MCF 10A (cell line): ENCODE results near the gene TPD52L1. TPM values are rescaled to one million over a fixed set of nuclear protein-coding genes. Genes with fewer than 3 reads are reported as not detected.

Experiments used
- BruUV-seq: library from RNA; stranded (reverse); fragments of 400-500 nt; replicated peaks from 2 replicates; lab custom pipeline; 2021; lab: Mats Ljungman, UMichigan
- CTCF ChIA-PET: fragments of 300-600 bp; sonication (Branson Sonifier 250); formaldehyde crosslinking; extraction: SDS; loops from one replicate; lab custom pipeline; 2021; ENCODE audit warnings: antibody characterized with exemption, inconsistent platforms; lab: Yijun Ruan, JAX
- POLR2A ChIA-PET: fragments of 300-600, 350-650 bp; sonication (Branson Sonifier 250); formaldehyde crosslinking; extraction: SDS; loops from one replicate; lab custom pipeline; 2020; ENCODE audit warnings: antibody characterized with exemption, inconsistent platforms; lab: Yijun Ruan, JAX
- DNase-seq: peaks from one replicate; pipeline ENCODE4 v3.0.0-alpha.2; 2018; ENCODE audit not compliant: unreplicated experiment
- H3K27ac Mint-ChIP-seq: one replicate; pipeline ENCODE4 v1.8.0; 2022; ENCODE audit warnings: mild to moderate bottlenecking, low read depth, mixed read lengths; ENCODE audit not compliant: unreplicated experiment
- H3K27me3 Mint-ChIP-seq: one replicate; pipeline ENCODE4 v1.8.0; 2022; ENCODE audit warnings: mixed read lengths; ENCODE audit not compliant: insufficient read depth, unreplicated experiment
- H3K36me3 Mint-ChIP-seq: one replicate; pipeline ENCODE4 v1.8.0; 2022; ENCODE audit warnings: mild to moderate bottlenecking, moderate library complexity, mixed read lengths; ENCODE audit not compliant: insufficient read depth, unreplicated experiment
- H3K4me1 Mint-ChIP-seq: one replicate; pipeline ENCODE4 v1.8.0; 2022; ENCODE audit warnings: mixed read lengths; ENCODE audit not compliant: insufficient read depth, unreplicated experiment
- H3K4me3 Mint-ChIP-seq: one replicate; pipeline ENCODE4 v1.8.0; 2022; ENCODE audit warnings: mild to moderate bottlenecking, moderate library complexity, mixed read lengths; ENCODE audit not compliant: unreplicated experiment
- H3K9me3 Mint-ChIP-seq: one replicate; pipeline ENCODE4 v1.8.0; 2022; ENCODE audit warnings: mixed read lengths; ENCODE audit not compliant: unreplicated experiment
- intact Hi-C: fragments of 100-400 bp; cut with micrococcal nuclease; formaldehyde crosslinking; loops from 2 replicates; pipeline ENCODE4 v1.14.1; 2022
- total RNA-seq: library from RNA; stranded (reverse); gene quantifications from 2 replicates; pipeline ENCODE4 v1.2.3, GENCODE V29; 2022
- TF ChIP-seq, protein P1 (sequence below): fragments of 200-600 bp; IDR thresholded peaks from one replicate; pipeline ENCODE4 v1.8.0; 2022; ENCODE audit warnings: antibody characterized with exemption, mild to moderate bottlenecking; ENCODE audit not compliant: unreplicated experiment

Gene TPD52L1
- total RNA-seq, 1 experiment from 2014 or later: 69.5 TPM

DNA sequence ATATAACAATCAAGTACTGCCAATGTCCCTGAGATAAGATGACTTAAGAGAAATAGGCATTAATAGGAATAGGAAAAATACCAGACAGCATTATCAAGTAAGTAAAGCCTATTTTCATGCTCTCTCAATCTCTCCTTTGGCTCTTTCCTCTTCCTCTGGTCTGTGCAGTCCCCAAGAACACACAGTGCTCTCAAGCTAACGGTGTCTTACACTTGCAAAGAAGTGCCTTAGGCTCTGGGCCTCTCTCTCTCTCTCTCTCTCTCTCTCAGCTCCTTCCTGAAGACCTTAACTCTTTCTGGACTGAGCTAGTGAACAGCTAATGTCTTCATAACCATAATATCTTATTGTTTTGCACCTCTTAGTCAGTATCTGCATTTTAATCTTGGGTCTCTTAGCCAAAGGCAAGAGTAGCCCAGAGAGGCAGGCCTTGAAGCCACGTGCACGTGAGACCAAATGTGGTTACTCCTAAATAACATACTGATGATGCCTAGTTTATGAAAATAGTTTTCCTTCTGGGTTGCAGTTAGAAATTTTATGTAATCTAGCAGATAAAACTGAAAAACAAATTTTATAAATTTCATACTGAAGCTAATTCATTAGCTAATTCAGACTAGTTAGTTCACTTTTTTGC, 70.8 kb downstream of the TPD52L1 start:
- ChIA-PET POLR2A (interaction anchor here (0.6 to 1.3 kb wide), 5 partner anchors 12 to 612 kb away, joined by 3 to 5 read pairs (median 4); no protein-coding TSS in a partner anchor), CTCF (interaction anchor here (1.6 kb wide), 1 partner anchor 15 kb away, joined by 3 read pairs; no protein-coding TSS in a partner anchor)
- no peak overlapping the region for H3K27ac Mint-ChIP-seq
- H3K36me3 Mint-ChIP-seq: peaks cover 6% of the 10 kb centered on the region
- BruUV-seq: no TSS peak
- H3K27me3 Mint-ChIP-seq: no peaks in the 10 kb centered on the region
- no peak for DNase-seq
- no peak overlapping the region for H3K4me3 Mint-ChIP-seq
- intact Hi-C loops: no loop called here
- no peaks in the 10 kb centered on the region for H3K9me3 Mint-ChIP-seq
- TF ChIP-seq, protein P1, sequence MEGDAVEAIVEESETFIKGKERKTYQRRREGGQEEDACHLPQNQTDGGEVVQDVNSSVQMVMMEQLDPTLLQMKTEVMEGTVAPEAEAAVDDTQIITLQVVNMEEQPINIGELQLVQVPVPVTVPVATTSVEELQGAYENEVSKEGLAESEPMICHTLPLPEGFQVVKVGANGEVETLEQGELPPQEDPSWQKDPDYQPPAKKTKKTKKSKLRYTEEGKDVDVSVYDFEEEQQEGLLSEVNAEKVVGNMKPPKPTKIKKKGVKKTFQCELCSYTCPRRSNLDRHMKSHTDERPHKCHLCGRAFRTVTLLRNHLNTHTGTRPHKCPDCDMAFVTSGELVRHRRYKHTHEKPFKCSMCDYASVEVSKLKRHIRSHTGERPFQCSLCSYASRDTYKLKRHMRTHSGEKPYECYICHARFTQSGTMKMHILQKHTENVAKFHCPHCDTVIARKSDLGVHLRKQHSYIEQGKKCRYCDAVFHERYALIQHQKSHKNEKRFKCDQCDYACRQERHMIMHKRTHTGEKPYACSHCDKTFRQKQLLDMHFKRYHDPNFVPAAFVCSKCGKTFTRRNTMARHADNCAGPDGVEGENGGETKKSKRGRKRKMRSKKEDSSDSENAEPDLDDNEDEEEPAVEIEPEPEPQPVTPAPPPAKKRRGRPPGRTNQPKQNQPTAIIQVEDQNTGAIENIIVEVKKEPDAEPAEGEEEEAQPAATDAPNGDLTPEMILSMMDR: no peak
- no peaks in the 10 kb centered on the region for H3K4me1 Mint-ChIP-seq

DNA sequence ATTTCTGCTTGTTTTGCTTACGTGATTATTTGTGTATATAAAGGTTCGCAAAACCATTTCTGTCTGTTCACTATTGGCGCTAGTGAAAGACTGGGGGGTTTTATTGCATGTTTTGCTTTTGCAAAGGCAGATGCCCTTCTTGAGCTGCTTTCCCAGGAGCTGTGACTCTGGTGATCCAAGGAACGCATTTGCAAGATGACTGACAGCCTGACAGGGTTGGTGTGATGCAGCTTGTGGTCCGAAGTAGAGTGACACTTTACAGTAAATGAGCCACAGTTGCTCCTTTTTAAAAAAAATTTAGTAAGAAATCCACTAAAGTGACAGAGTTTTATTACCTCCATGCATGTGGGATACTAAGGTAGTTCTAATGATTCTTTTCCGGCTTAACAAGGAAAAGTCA, 73.7 kb downstream of the TPD52L1 start:
- no peak overlapping the region for H3K27ac Mint-ChIP-seq
- no TSS peak for BruUV-seq
- ChIA-PET CTCF (interaction anchor here (0.7 to 1.2 kb wide), 2 partner anchors 9 to 84 kb away, joined by 3 to 4 read pairs; no protein-coding TSS in a partner anchor), POLR2A (no interaction called here)
- H3K9me3 Mint-ChIP-seq: no peaks in the 10 kb centered on the region
- no peaks in the 10 kb centered on the region for H3K27me3 Mint-ChIP-seq
- intact Hi-C loops: no loop called here
- H3K4me3 Mint-ChIP-seq: no peak overlapping the region
- peaks cover 12% of the 10 kb centered on the region for H3K4me1 Mint-ChIP-seq
- peaks cover 6% of the 10 kb centered on the region for H3K36me3 Mint-ChIP-seq
- TF ChIP-seq, protein P1: no peak
- no peak for DNase-seq

DNA sequence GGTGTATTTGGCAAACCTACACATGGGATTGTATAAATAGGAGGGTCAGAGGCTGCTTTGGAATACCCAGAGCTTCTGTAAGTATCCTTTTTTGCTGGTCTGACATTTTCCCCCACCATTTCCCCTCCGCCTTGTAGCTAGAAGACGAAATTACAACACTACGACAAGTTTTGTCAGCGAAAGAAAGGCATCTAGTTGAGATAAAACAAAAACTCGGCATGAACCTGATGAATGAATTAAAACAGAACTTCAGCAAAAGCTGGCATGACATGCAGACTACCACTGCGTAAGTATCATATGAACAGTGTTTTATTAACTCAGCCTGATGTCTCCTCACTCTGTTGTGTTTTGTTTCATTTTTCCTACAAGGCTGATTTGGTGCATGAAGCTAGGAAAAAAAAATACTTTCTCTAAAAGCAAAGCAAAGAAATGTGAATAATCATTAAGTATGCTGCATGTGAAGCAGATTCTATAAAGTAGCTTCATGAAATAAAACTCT, 75.5 kb downstream of the TPD52L1 start:
- no TSS peak for BruUV-seq
- Mint-ChIP-seq H3K9me3 (no peaks in the 10 kb centered on the region), H3K27ac (no peak overlapping the region), H3K27me3 (no peaks in the 10 kb centered on the region), H3K4me1 (peaks cover 20% of the 10 kb centered on the region), H3K36me3 (peaks cover 6% of the 10 kb centered on the region), H3K4me3 (no peak overlapping the region)
- TF ChIP-seq, protein P1: no peak
- ChIA-PET POLR2A (interaction anchor here (0.6 to 1.3 kb wide), 5 partner anchors 17 to 562 kb away, joined by 3 to 4 read pairs (median 3); partner anchors contain the start of gene NCOA7), CTCF (interaction anchor here (0.7 to 1.2 kb wide), 4 partner anchors 12 to 72 kb away, joined by 3 read pairs; no protein-coding TSS in a partner anchor)
- DNase-seq: no peak
- intact Hi-C loops: no loop called here

DNA sequence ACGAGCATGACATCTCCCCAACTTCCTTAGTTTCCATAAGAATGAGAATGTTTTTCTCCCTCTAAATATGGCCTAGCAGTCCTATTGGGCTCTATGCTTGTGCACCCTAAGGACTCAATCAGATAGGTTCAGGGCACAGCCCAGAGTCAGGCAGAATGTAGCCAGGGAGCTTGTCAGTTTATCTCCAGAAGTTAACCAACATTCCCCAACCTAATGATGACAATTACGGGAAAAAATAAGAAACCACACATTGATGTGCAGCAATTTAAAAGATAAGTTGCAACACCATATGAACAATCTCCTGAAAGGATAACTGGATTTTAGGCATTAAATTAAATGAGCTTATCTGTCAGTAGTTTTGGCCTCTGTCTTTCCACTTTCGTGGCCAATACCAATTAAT, 77.1 kb downstream of the TPD52L1 start:
- BruUV-seq: no TSS peak
- no peaks in the 10 kb centered on the region for H3K27me3 Mint-ChIP-seq
- TF ChIP-seq, protein P1: no peak
- CTCF ChIA-PET: no interaction called here
- H3K36me3 Mint-ChIP-seq: peaks cover 6% of the 10 kb centered on the region
- no peak overlapping the region for H3K27ac Mint-ChIP-seq
- peaks cover 20% of the 10 kb centered on the region for H3K4me1 Mint-ChIP-seq
- no peak overlapping the region for H3K4me3 Mint-ChIP-seq
- H3K9me3 Mint-ChIP-seq: no peaks in the 10 kb centered on the region
- no peak for DNase-seq
- POLR2A ChIA-PET: interaction anchor here (0.6 to 1.6 kb wide), 7 partner anchors 12 to 1415 kb away, joined by 3 to 5 read pairs (median 3); no protein-coding TSS in a partner anchor
- intact Hi-C loops: no loop called here
